ENCODE results near the gene NFASC.

Gene NFASC

GRCh38 chr1:205025239-205025638, 154.6 kb downstream of the NFASC start:
- Histone ChIP-seq H3K36me3 (no peaks in the 10 kb centered on the region), H3K4me1 (no peaks in the 10 kb centered on the region), H3K27ac (no peak overlapping the region), H3K27me3 (peaks cover 0 to 6% of the 10 kb centered on the region in 2 donors), H3K9me3 (no peaks in the 10 kb centered on the region), H3K4me3 (no peak overlapping the region)
- intact Hi-C loops (cut with DNase I; ENCODE audit: low total_unique reads), result no loop called here
- TF ChIP-seq CTCF (IDR thresholded peaks at IDR 0.05), result no peak
- no peak for DNase-seq

GRCh38 chr1:205026181-205026580, 155.5 kb downstream of the NFASC start:
- H3K4me3 ChIP-seq, result no peak overlapping the region
- no peak for TF ChIP-seq CTCF (IDR thresholded peaks at IDR 0.05)
- H3K27me3 ChIP-seq, result peaks cover 0 to 12% of the 10 kb centered on the region in 2 donors
- DNase-seq, result no peak
- H3K36me3 ChIP-seq, result no peaks in the 10 kb centered on the region
- intact Hi-C loops (cut with DNase I; ENCODE audit: low total_unique reads), result no loop called here
- no peak overlapping the region for H3K27ac ChIP-seq
- H3K4me1 ChIP-seq, result no peaks in the 10 kb centered on the region
- H3K9me3 ChIP-seq, result no peaks in the 10 kb centered on the region

- intact Hi-C loops (cut with DNase I; ENCODE audit: low total_unique reads), result no loop called here
- no peak for DNase-seq
- H3K36me3 ChIP-seq, result no peaks in the 10 kb centered on the region
Measured at GRCh38 chr1:205028390-205028789, 157.7 kb downstream of the NFASC start.

GRCh38 chr1:205028924-205029323, 158.3 kb downstream of the NFASC start:
- no peak overlapping the region for H3K27ac ChIP-seq
- no peaks in the 10 kb centered on the region for H3K4me1 ChIP-seq
- DNase-seq, result no peak
- TF ChIP-seq CTCF (IDR thresholded peaks at IDR 0.05), result no peak
- H3K36me3 ChIP-seq, result no peaks in the 10 kb centered on the region
- H3K27me3 ChIP-seq, result peaks cover 0 to 25% of the 10 kb centered on the region in 2 donors
- no peaks in the 10 kb centered on the region for H3K9me3 ChIP-seq
- H3K4me3 ChIP-seq, result no peak overlapping the region
- intact Hi-C loops (cut with DNase I; ENCODE audit: low total_unique reads), result no loop called here

More at GRCh38 chr1:205028390-205028789, 157.7 kb downstream of the NFASC start:
- no peaks in the 10 kb centered on the region for H3K9me3 ChIP-seq
- no peak for TF ChIP-seq CTCF (IDR thresholded peaks at IDR 0.05)
- H3K27ac ChIP-seq, result no peak overlapping the region
- no peaks in the 10 kb centered on the region for H3K4me1 ChIP-seq
- no peak overlapping the region for H3K4me3 ChIP-seq
- H3K27me3 ChIP-seq, result peaks cover 0 to 25% of the 10 kb centered on the region in 2 donors

GRCh38 chr1:205030241-205030640, 159.6 kb downstream of the NFASC start:
- intact Hi-C loops (cut with DNase I; ENCODE audit: low total_unique reads), result no loop called here
- Histone ChIP-seq H3K27me3 (peaks cover 0 to 25% of the 10 kb centered on the region in 2 donors), H3K4me3 (no peak overlapping the region), H3K27ac (no peak overlapping the region), H3K9me3 (no peaks in the 10 kb centered on the region), H3K4me1 (no peaks in the 10 kb centered on the region), H3K36me3 (no peaks in the 10 kb centered on the region)
- no peak for DNase-seq
- no peak for TF ChIP-seq CTCF (IDR thresholded peaks at IDR 0.05)

- H3K9me3 ChIP-seq, result no peaks in the 10 kb centered on the region
- H3K27ac ChIP-seq, result no peak overlapping the region
- no peak overlapping the region for H3K4me3 ChIP-seq
- H3K27me3 ChIP-seq, result peaks cover 0 to 25% of the 10 kb centered on the region in 2 donors
- TF ChIP-seq CTCF (IDR thresholded peaks at IDR 0.05), result no peak
- DNase-seq, result no peak
- intact Hi-C loops (cut with DNase I; ENCODE audit: low total_unique reads), result no loop called here
- no peaks in the 10 kb centered on the region for H3K36me3 ChIP-seq
- no peaks in the 10 kb centered on the region for H3K4me1 ChIP-seq
Measured at GRCh38 chr1:205030896-205031295, 160.2 kb downstream of the NFASC start.
